ENCODE results near the gene PARP11. TPM values are rescaled to one million over a fixed set of nuclear protein-coding genes. Genes with fewer than 3 reads are reported as not detected.

The PARP11 gene
- total RNA-seq, 1 experiment from 2014 or later: 2.7 TPM

GRCh38 chr12:3834774-3835173 lies 38.4 kb downstream of the PARP11 start (continued):
- TF ChIP-seq CTCF (IDR thresholded peaks at IDR 0.05 in 2 of 3, conservative IDR thresholded peaks at IDR 0.05 in 1 of 3; ENCODE audit: borderline replicate concordance in 1 of 3, insufficient read depth in 1 of 3, low read depth in 2 of 3, low read length in 2 of 3) (no peak), MAX (IDR thresholded peaks at IDR 0.05) (no peak), JUND (IDR thresholded peaks at IDR 0.05) (no peak), SIN3A (IDR thresholded peaks at IDR 0.05; ENCODE audit: low read depth) (no peak), ELF1 (IDR thresholded peaks at IDR 0.05; ENCODE audit: borderline replicate concordance, low read depth) (no peak), TCF7L2 (IDR thresholded peaks at IDR 0.05; ENCODE audit: borderline replicate concordance, extremely low read depth, insufficient read depth, insufficient read length) (no peak), EZH2phosphoT487 (IDR thresholded peaks at IDR 0.05; ENCODE audit: borderline replicate concordance) (no peak)

GRCh38 chr12:3833670-3834310 lies 39.4 kb downstream of the PARP11 start:
- Histone ChIP-seq H3K79me2 (ENCODE audit: insufficient read depth, low read length) (no peaks in the 10 kb centered on the region), H3K27ac (ENCODE audit: low read depth, low read length) (no peak overlapping the region), H3K4me2 (ENCODE audit: low read length) (no peak overlapping the region), H3K9me2 (ENCODE audit: insufficient read depth) (no peaks in the 10 kb centered on the region), H3K27me3 (ENCODE audit: insufficient read depth, low read length) (0 out of 2 replicates have a peak, but pooled peaks cover 4% of the 10 kb centered on the region), H3K9ac (ENCODE audit: low read length) (no peak overlapping the region), H2AFZ (ENCODE audit: low read depth, low read length, poor library complexity, severe bottlenecking) (no peak overlapping the region), H3K4me1 (ENCODE audit: control insufficient read depth in 1 of 2, insufficient read depth in 2 of 2, low read length in 2 of 2) (no peaks in the 10 kb centered on the region), H3K4me3 (replicated peaks in 1 of 2; ENCODE audit: low read depth in 1 of 2, low read length in 2 of 2) (no peak overlapping the region), H3K36me3 (ENCODE audit: control insufficient read depth in 1 of 2, insufficient read depth in 2 of 2, low read length in 2 of 2) (no peaks in the 10 kb centered on the region), H3K9me3 (ENCODE audit: control insufficient read depth in 1 of 2, insufficient read depth in 1 of 2, low read depth in 1 of 2, low read length in 2 of 2) (no peaks in the 10 kb centered on the region; a peak in 1 of 4 replicates), H4K20me1 (ENCODE audit: insufficient read depth) (no peaks in the 10 kb centered on the region)
- POLR2A ChIA-PET: interaction anchor here (0.9 kb wide), 1 partner anchor 534 kb away, joined by 3 read pairs; no protein-coding TSS in a partner anchor
- ATAC-seq (no peak), DNase-seq (ENCODE audit: low read depth, low spot score) (no peak)
- RAD21 ChIA-PET (ENCODE audit: low non-redundant PET in 1 of 2, low total read pairs in 2 of 2, uncharacterized antibody in 2 of 2, unreplicated experiment in 2 of 2): no interaction called here
- intact Hi-C loops (cut with micrococcal nuclease): no loop called here
- CTCF ChIA-PET: no interaction called here
- no TSS peak for BruUV-seq (replicated peaks)
- no peak for TF ChIP-seq ELF1 (IDR thresholded peaks at IDR 0.05; ENCODE audit: borderline replicate concordance, low read depth)

Data from HCT116 (cell line).